ENCODE data around the gene TAS1R1.

Gene TAS1R1

DNA sequence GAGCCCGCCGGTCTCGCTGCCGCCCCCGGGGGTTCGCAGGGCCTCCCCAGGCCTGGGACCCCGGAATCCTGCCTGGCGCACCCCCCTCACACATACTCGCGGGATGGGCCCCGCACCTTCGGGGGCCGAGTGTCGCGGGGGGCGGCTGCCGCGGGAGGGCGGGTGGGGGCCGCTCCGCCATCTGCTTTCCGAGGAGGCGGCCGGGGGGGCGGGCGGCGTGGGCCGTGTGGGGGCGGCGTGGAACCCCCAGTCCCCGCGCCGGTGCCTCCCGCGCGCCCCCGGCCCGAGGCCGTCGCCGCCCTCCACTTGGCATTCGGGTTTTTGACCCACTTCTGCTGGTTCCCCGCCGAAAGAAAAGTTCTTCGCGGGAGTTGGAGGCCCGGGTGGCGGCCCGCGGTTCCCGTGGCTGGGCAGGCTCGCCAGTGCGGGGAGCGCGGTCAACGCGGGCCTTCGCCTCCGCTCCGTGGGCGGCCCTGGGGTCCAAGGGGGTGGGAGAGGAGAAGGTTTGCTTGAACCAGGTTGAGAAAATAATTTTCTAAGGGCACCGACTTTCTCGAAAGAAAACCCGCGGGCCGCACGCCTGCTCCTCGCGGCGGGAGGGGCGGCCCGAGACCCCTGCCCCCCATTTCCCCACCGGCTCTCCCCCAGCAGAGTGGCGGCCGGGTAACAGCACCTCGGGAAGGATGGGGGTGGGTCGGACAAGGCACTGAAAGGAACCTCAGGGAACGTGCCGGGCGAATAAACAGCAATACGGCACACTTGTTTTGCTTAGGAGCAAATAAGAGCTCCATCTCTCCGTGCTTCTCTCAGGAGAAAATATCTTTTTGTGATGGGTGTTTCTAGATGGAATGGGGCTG, 60.0 kb downstream of the TAS1R1 start:
- H3K27ac Mint-ChIP-seq: peak overlapping the region; percentile 82
- H3K4me1 Mint-ChIP-seq (ENCODE audit: low read depth): peaks cover 25% of the 10 kb centered on the region
- peaks cover 35% of the 10 kb centered on the region for H3K36me3 Mint-ChIP-seq (ENCODE audit: low read depth)
- peak; percentile 44 for DNase-seq
- peak overlapping the region; percentile 77 for H3K4me3 Mint-ChIP-seq
- H3K27me3 Mint-ChIP-seq: no peaks in the 10 kb centered on the region
- H3K9me3 Mint-ChIP-seq: no peaks in the 10 kb centered on the region

DNA sequence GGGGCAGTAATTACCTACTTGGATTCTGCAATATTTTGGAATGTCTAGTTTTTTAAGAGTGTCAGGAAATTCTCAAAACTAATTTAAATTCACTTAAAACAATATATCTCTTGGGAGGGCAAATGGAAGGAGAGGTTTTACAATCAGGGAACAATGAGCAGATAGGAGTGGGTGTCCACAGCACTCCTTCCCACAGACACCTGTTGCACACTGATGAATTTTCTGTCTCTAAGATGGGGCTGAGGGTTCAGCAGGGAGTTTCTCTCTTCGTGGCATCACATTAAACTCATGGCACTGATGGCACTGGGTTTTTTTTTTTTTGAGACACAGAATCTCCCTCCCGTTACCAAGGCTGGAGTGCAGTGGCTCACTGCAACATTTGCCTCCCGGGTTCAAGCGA, 63.9 kb downstream of the TAS1R1 start:
- H3K27ac Mint-ChIP-seq: no peak overlapping the region
- no peaks in the 10 kb centered on the region for H3K27me3 Mint-ChIP-seq
- H3K4me1 Mint-ChIP-seq (ENCODE audit: low read depth): peaks cover 16% of the 10 kb centered on the region
- H3K9me3 Mint-ChIP-seq: no peaks in the 10 kb centered on the region
- H3K36me3 Mint-ChIP-seq (ENCODE audit: low read depth): peaks cover 72% of the 10 kb centered on the region
- H3K4me3 Mint-ChIP-seq: no peak overlapping the region
- DNase-seq: no peak

GRCh38 chr1:6621429-6622391, 66.6 kb downstream of the TAS1R1 start:
- Mint-ChIP-seq H3K36me3 (ENCODE audit: low read depth) (peaks cover 83% of the 10 kb centered on the region), H3K4me3 (no peak overlapping the region), H3K27ac (no peak overlapping the region)

DNA sequence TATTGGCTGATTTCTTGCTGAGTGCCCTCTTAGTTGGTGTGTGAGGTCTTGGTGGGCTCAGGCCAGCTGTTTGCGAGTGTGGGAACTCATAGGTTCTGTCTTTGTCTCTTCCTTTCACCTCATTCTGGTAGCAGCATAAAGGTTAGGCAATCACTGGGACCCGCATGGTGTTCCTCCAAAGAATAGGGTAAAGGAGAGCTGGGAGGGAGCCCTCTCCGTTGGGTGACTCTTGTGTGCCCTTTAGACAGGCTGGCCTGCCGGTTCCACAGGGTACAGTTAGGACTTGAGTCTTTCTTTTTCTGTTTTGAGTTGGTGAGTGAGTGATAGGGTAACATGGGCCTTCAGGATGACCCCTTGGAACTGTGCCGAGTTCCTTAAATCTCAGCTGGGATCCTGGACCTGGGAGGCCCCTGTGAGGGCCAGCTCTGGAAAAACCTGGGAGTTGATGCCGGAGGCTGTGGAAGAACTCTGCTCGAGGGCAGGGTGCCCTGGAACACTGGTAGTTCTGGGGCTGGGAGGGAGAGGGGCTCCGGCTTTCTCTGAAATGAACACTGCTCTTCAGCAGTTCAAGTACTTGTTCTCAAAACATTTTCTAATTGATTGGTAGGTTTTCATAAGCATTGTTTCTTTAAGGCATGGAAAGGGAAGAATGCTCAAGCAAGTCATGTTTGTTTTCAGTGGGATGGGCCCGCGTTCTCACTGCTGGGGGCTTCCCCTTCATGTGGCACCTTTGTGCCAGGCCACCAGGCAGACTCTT, 67.5 kb downstream of the TAS1R1 start:
- Mint-ChIP-seq H3K27me3 (no peaks in the 10 kb centered on the region), H3K36me3 (ENCODE audit: low read depth) (peaks cover 86% of the 10 kb centered on the region), H3K4me3 (no peak overlapping the region), H3K27ac (no peak overlapping the region), H3K9me3 (no peaks in the 10 kb centered on the region), H3K4me1 (ENCODE audit: low read depth) (peaks cover 28% of the 10 kb centered on the region)
- DNase-seq: no peak

More at GRCh38 chr1:6621429-6622391, 66.6 kb downstream of the TAS1R1 start:
- DNase-seq: no peak
- Mint-ChIP-seq H3K4me1 (ENCODE audit: low read depth) (peaks cover 22% of the 10 kb centered on the region), H3K9me3 (no peaks in the 10 kb centered on the region), H3K27me3 (no peaks in the 10 kb centered on the region)

- H3K4me3 Mint-ChIP-seq: no peak overlapping the region
- H3K9me3 Mint-ChIP-seq: no peaks in the 10 kb centered on the region
- peaks cover 86% of the 10 kb centered on the region for H3K36me3 Mint-ChIP-seq (ENCODE audit: low read depth)
- no peak for DNase-seq
- no peak overlapping the region for H3K27ac Mint-ChIP-seq
- no peaks in the 10 kb centered on the region for H3K27me3 Mint-ChIP-seq
- H3K4me1 Mint-ChIP-seq (ENCODE audit: low read depth): peaks cover 31% of the 10 kb centered on the region
Measured at GRCh38 chr1:6623269-6623965, 68.3 kb downstream of the TAS1R1 start.

- DNase-seq: peak; percentile 92
- H3K36me3 Mint-ChIP-seq (ENCODE audit: low read depth): peaks cover 86% of the 10 kb centered on the region
- H3K9me3 Mint-ChIP-seq: no peaks in the 10 kb centered on the region
- H3K4me1 Mint-ChIP-seq (ENCODE audit: low read depth): peaks cover 31% of the 10 kb centered on the region
- H3K27me3 Mint-ChIP-seq: no peaks in the 10 kb centered on the region
- H3K27ac Mint-ChIP-seq: peak within 1 kb of the TSS; percentile 86
- H3K4me3 Mint-ChIP-seq: peak within 1 kb of the TSS; percentile 88
Measured at GRCh38 chr1:6624710-6625583, 69.8 kb downstream of the TAS1R1 start, which contains the start of gene THAP3. Gene THAP3, plus strand, starts transcription at chr1:6624868. Its CDS starts 351 bp downstream, at chr1:6625219.

GRCh38 chr1:6625584-6626149, 70.6 kb downstream of the TAS1R1 start:
- H3K27me3 Mint-ChIP-seq: no peaks in the 10 kb centered on the region
- H3K4me1 Mint-ChIP-seq (ENCODE audit: low read depth): peaks cover 31% of the 10 kb centered on the region
- DNase-seq: no peak
- peak overlapping the region; percentile 86 for H3K27ac Mint-ChIP-seq
- peaks cover 87% of the 10 kb centered on the region for H3K36me3 Mint-ChIP-seq (ENCODE audit: low read depth)
- no peaks in the 10 kb centered on the region for H3K9me3 Mint-ChIP-seq
- H3K4me3 Mint-ChIP-seq: peak overlapping the region; percentile 88

DNA sequence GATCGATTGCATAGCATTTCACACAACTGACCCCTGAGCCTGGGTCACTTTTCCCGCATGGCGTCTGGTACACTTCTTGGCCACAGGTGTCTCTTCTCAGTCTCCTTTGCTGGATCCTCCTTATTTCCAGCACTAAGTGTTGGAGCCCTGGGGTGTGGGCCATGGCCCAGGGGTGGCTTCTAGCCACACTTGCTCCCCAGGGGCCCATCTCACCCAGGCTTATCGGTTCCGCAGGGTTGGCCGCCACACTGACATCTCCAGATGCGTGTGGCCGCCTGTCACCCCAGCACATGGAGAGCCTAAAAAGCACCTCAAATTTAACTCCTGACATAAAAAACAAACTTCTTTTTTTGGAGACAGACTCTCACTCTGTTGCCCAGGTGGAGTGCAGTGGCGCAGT, 71.9 kb downstream of the TAS1R1 start:
- Mint-ChIP-seq H3K27ac (peak overlapping the region; percentile 41), H3K4me1 (ENCODE audit: low read depth) (peaks cover 31% of the 10 kb centered on the region), H3K27me3 (no peaks in the 10 kb centered on the region), H3K4me3 (peak overlapping the region; percentile 88), H3K9me3 (no peaks in the 10 kb centered on the region), H3K36me3 (ENCODE audit: low read depth) (peaks cover 80% of the 10 kb centered on the region)
- no peak for DNase-seq

GRCh38 chr1:6627841-6628545, 72.9 kb downstream of the TAS1R1 start:
- H3K9me3 Mint-ChIP-seq: no peaks in the 10 kb centered on the region

GRCh38 chr1:6628971-6629479, 73.9 kb downstream of the TAS1R1 start:
- Mint-ChIP-seq H3K36me3 (ENCODE audit: low read depth) (peaks cover 80% of the 10 kb centered on the region), H3K27ac (peak overlapping the region; percentile 51), H3K4me3 (no peak overlapping the region), H3K27me3 (no peaks in the 10 kb centered on the region), H3K9me3 (no peaks in the 10 kb centered on the region), H3K4me1 (ENCODE audit: low read depth) (peaks cover 28% of the 10 kb centered on the region)
- DNase-seq: no peak

More at GRCh38 chr1:6627841-6628545, 72.9 kb downstream of the TAS1R1 start:
- peak overlapping the region; percentile 70 for H3K27ac Mint-ChIP-seq
- H3K27me3 Mint-ChIP-seq: no peaks in the 10 kb centered on the region
- peaks cover 31% of the 10 kb centered on the region for H3K4me1 Mint-ChIP-seq (ENCODE audit: low read depth)
- no peak for DNase-seq
- peaks cover 80% of the 10 kb centered on the region for H3K36me3 Mint-ChIP-seq (ENCODE audit: low read depth)
- no peak overlapping the region for H3K4me3 Mint-ChIP-seq

Measured in activated T-cell treated with anti-CD3 and anti-CD28 coated beads, Interleukin-2, amount 50 U/mL, for 24 hours (primary cell).